Osteoblast (primary cell): Measurements from ENCODE around the gene CD164L2. TPM values are rescaled to one million over a fixed set of nuclear protein-coding genes. Genes with fewer than 3 reads are reported as not detected.

Experiments
- DNase-seq: peaks from one replicate; pipeline ENCODE4 v3.0.0; 2011; ENCODE audit warnings: low spot score, mixed read lengths; ENCODE audit not compliant: insufficient read length; ENCODE audit errors: missing footprints
- H2AFZ ChIP-seq: 2 replicates; pipeline ENCODE4 v1.6.0; 2011; ENCODE audit warnings: mild to moderate bottlenecking, low read length
- H3K27ac ChIP-seq: 2 replicates; pipeline ENCODE4 v1.5.1; 2011; ENCODE audit warnings: mild to moderate bottlenecking, low read depth, low read length, moderate library complexity
- H3K27me3 ChIP-seq: 2 replicates; pipeline ENCODE4 v1.6.0; 2012; ENCODE audit warnings: mild to moderate bottlenecking, control low read depth, inconsistent platforms, low read length, moderate library complexity; ENCODE audit not compliant: insufficient read depth
- H3K36me3 ChIP-seq: 2 replicates; pipeline ENCODE4 v1.5.1; 2011; ENCODE audit warnings: mild to moderate bottlenecking, low read length, control low read depth, moderate library complexity; ENCODE audit not compliant: insufficient read depth
- H3K4me1 ChIP-seq: 2 replicates; pipeline ENCODE4 v1.5.1; 2011; ENCODE audit warnings: mild to moderate bottlenecking, low read length, control low read depth, moderate library complexity; ENCODE audit not compliant: insufficient read depth
- H3K4me2 ChIP-seq: 2 replicates; pipeline ENCODE4 v1.6.0; 2011; ENCODE audit warnings: mild to moderate bottlenecking, low read length; ENCODE audit not compliant: insufficient read depth
- H3K4me3 ChIP-seq: fragments of 200-600 bp; sonication (generic); 3 replicates; pipeline ENCODE4 v1.5.1; 2012; ENCODE audit warnings: mild to moderate bottlenecking, low read length, inconsistent platforms; ENCODE audit not compliant: insufficient read depth
- H3K79me2 ChIP-seq: 2 replicates; pipeline ENCODE4 v1.6.0; 2012; ENCODE audit warnings: mild to moderate bottlenecking, low read length, control low read depth, inconsistent platforms; ENCODE audit not compliant: insufficient read depth
- H3K9me3 ChIP-seq: 2 replicates; pipeline ENCODE4 v1.5.1; 2011; ENCODE audit warnings: low read depth, low read length, control low read depth
- H4K20me1 ChIP-seq: 2 replicates; pipeline ENCODE4 v1.6.0; 2012; ENCODE audit warnings: mild to moderate bottlenecking, low read length, control low read depth; ENCODE audit not compliant: insufficient read depth
- CTCF ChIP-seq: IDR thresholded peaks from 2 replicates; pipeline ENCODE4 v1.5.1; 2011; ENCODE audit warnings: mild to moderate bottlenecking, low read depth, low read length, moderate library complexity; ENCODE audit errors: extremely low read depth
- total RNA-seq: library from RNA; depleted of rRNA; stranded (reverse); fragments of >200 nt; gene quantifications from 2 replicates; pipeline ENCODE4 v1.2.3, GENCODE V29; 2012

CD164L2 gene
- total RNA-seq, 1 donor, result not detected

DNA sequence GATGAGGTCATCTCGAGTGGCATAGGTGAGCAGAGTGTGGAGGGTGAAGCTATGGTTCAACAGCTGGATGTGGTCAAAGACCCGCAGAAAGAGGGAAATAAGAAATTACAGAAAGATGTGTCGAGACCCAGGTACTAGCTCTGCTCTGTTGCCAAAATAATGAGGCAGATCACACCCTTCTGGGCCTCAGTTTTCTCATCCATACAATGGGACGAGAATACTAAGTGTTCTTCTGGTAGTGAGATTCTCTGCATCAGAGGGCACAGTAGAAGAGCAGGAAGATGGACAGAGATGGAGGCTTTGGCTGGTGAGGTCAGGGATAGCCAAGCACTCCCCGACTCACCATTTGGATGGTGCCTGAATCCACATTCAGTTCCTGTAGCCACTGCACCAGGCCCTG is 27.4 kb downstream of the CD164L2 start:
- TF ChIP-seq CTCF, result no peak
- no peaks in the 10 kb centered on the region for H4K20me1 ChIP-seq
- no peak overlapping the region for H3K4me2 ChIP-seq
- H3K27ac ChIP-seq, result no peak overlapping the region
- no peaks in the 10 kb centered on the region for H3K79me2 ChIP-seq
- H3K9me3 ChIP-seq, result no peaks in the 10 kb centered on the region
- H3K4me1 ChIP-seq, result no peaks in the 10 kb centered on the region
- peaks cover 33% of the 10 kb centered on the region for H3K36me3 ChIP-seq
- no peak overlapping the region for H3K4me3 ChIP-seq
- H2AFZ ChIP-seq, result no peak overlapping the region
- DNase-seq, result no peak
- H3K27me3 ChIP-seq, result no peaks in the 10 kb centered on the region

DNA sequence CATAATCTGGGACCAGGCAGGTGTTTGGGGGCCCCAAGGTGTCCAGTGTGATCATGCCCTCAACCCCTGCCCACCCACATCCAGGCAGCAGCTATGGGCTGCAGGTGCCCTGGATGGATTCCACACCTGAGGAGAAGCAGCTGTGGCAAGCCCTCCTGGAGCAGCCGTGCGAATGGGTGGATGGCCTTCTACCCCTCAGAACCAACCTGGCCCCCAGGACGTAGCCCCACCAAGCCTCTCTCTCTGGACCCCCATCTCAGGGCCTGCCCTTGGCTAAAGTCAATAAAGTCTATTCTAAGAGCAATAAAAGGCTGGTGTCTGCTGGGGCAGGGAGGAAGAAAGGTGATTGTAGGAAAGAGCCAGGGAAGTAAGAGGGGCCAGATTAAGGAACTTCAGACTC is 29.5 kb downstream of the CD164L2 start:
- Histone ChIP-seq H4K20me1 (no peaks in the 10 kb centered on the region), H3K27ac (no peak overlapping the region), H3K27me3 (no peaks in the 10 kb centered on the region), H3K4me3 (no peak overlapping the region), H3K36me3 (peaks cover 20% of the 10 kb centered on the region), H2AFZ (no peak overlapping the region), H3K9me3 (no peaks in the 10 kb centered on the region), H3K79me2 (no peaks in the 10 kb centered on the region), H3K4me1 (peaks cover 2% of the 10 kb centered on the region), H3K4me2 (no peak overlapping the region)
- DNase-seq, result peak; percentile 59
- TF ChIP-seq CTCF, result no peak

- TF ChIP-seq CTCF, result no peak
- Histone ChIP-seq H3K4me1 (peaks cover 2% of the 10 kb centered on the region), H3K4me3 (no peak overlapping the region), H3K27ac (no peak overlapping the region), H3K9me3 (no peaks in the 10 kb centered on the region), H2AFZ (no peak overlapping the region), H3K79me2 (no peaks in the 10 kb centered on the region), H3K36me3 (peaks cover 20% of the 10 kb centered on the region), H3K4me2 (no peak overlapping the region), H3K27me3 (no peaks in the 10 kb centered on the region), H4K20me1 (no peaks in the 10 kb centered on the region)
- DNase-seq, result peak; percentile 56
These were observed 30.0 kb downstream of the CD164L2 start for GRCh38 chr1:27353166-27353565.

DNA sequence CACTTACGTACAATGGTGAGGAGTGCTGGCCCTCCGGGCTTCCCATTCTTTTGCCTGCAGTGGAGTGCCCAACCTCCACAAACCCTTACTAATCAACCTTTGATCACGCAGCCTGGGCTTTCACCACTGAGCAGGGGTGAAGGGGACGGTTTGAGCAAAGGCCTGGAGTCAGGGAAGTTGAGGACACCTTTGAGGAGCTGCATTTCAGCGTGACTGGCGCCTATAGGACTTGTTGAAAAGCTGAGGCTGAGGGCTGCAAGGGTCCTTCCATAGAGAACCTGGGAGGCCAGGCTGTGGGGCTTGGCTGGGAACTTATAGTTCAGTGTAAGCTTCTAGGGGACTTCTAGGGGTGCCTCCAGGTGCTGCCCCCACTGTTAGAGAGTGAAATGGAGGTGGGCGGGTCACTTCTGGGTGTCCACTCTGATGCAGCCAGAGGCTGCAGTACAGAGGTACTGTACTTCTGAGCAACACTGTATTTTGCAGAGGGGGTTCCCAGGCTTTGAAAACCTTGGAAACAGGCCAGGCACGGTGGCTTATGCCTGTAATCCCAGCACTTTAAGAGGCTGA is 31.5 kb downstream of the CD164L2 start:
- H3K27ac ChIP-seq, result no peak overlapping the region
- H3K9me3 ChIP-seq, result no peaks in the 10 kb centered on the region
- peak overlapping the region; percentile 9 for H3K4me2 ChIP-seq
- H3K79me2 ChIP-seq, result no peaks in the 10 kb centered on the region
- peak; percentile 85 for DNase-seq
- no peak overlapping the region for H2AFZ ChIP-seq
- H3K27me3 ChIP-seq, result no peaks in the 10 kb centered on the region
- H3K4me3 ChIP-seq, result no peak overlapping the region
- no peak for TF ChIP-seq CTCF
- H3K36me3 ChIP-seq, result peaks cover 17% of the 10 kb centered on the region
- H3K4me1 ChIP-seq, result peaks cover 2% of the 10 kb centered on the region
- no peaks in the 10 kb centered on the region for H4K20me1 ChIP-seq
